Heart left ventricle (tissue), 16 donors: ENCODE data around the gene GHR. TPM values are rescaled to one million over a fixed set of nuclear protein-coding genes. Genes with fewer than 3 reads are reported as not detected.

ENCODE experiments used
- ATAC-seq, 4 donors: fragments of 200-7000 bp; cut with Tn5 transposase; one replicate each; pipeline ENCODE4 v1.9.1; 2020 to 2022; ENCODE audit warnings: moderate library complexity in 4 of 4, mild to moderate bottlenecking in 3 of 4, moderate number of reproducible peaks in 1 of 4
- DNase-seq, 5 donors: peaks; one replicate each; pipeline ENCODE4 v3.0.0-alpha.2; 2020
- H3K27ac ChIP-seq, 12 donors: fragments of 200-600 bp; sonication (generic) in 4 of 12; one replicate each; pipeline versions ENCODE4 v1.5.0 to v1.8.0; 2016 to 2022; ENCODE audit warnings: mild to moderate bottlenecking in 2 of 12
- H3K27me3 ChIP-seq, 9 donors: fragments of 200-600 bp; sonication (generic) in 2 of 9; one replicate each; pipeline versions ENCODE4 v1.5.1 to v1.8.0; 2016 to 2022; ENCODE audit warnings: mild to moderate bottlenecking in 3 of 9
- H3K36me3 ChIP-seq, 9 donors: fragments of 200-600 bp; sonication (generic) in 2 of 9; one replicate each; pipeline versions ENCODE4 v1.5.0 to v1.8.0; 2018 to 2022; ENCODE audit warnings: mild to moderate bottlenecking in 2 of 9
- H3K4me1 ChIP-seq, 12 donors: fragments of 200-600 bp; sonication (generic) in 4 of 12; one replicate each; pipeline versions ENCODE4 v1.5.0 to v1.8.0; 2016 to 2022; ENCODE audit warnings: mild to moderate bottlenecking in 3 of 12
- H3K4me3 ChIP-seq, 12 donors: fragments of 200-600 bp; sonication (generic) in 4 of 12; one replicate each; pipeline versions ENCODE4 v1.5.0 to v1.8.0; 2017 to 2022; ENCODE audit warnings: mild to moderate bottlenecking in 9 of 12, moderate library complexity in 4 of 12
- H3K9me3 ChIP-seq, 12 donors: fragments of 200-600 bp; sonication (generic) in 4 of 12; one replicate each; pipeline versions ENCODE4 v1.5.0 to v1.8.0; 2016 to 2022; ENCODE audit warnings: mild to moderate bottlenecking in 1 of 12
- CTCF ChIP-seq, 12 donors: fragments of 200-600 bp; sonication (generic) in 4 of 12; IDR thresholded peaks; one replicate each; pipeline versions ENCODE4 v1.5.0 to v1.8.0; 2018 to 2022; ENCODE audit warnings: antibody characterized with exemption in 12 of 12, mild to moderate bottlenecking in 5 of 12
- POLR2A ChIP-seq, 2 donors: fragments of 450-650 bp; IDR thresholded peaks; one replicate each; pipeline ENCODE4 v1.6.1; 2017; ENCODE audit warnings: antibody characterized with exemption in 2 of 2, mild to moderate bottlenecking in 2 of 2, moderate library complexity in 2 of 2
- WGBS, 4 donors: extraction: QIAGEN DNeasy Blood & Tissue Kit in 2 of 4; methylation state at CpG; one replicate each; pipeline versions ENCODE4 v1.1.5 to v1.1.7; 2013 to 2018; 5-methylcytosine and 5-hydroxymethylcytosine counted together
- intact Hi-C, 10 donors: fragments of 100-400 bp; cut with DNase I; formaldehyde crosslinking; loops; one replicate each; pipeline versions ENCODE4 v1.11.1 to v1.14.2; 2022
- polyA plus RNA-seq, 2 donors: library from polyadenylated mRNA; stranded (reverse); fragments of 200-250 nt; gene quantifications; one replicate each; pipeline ENCODE4 v1.2.3, GENCODE V29; 2013
- total RNA-seq, 9 donors: library from RNA; depleted of rRNA in 2 of 9; stranded (reverse); fragments of >200 nt in 2 of 9; fragmentation: NEBNext Ultra II Directional in 3 of 9; extraction: Animal tissue kit (Norgen Biotek cat#: 25700) in 3 of 9; gene quantifications; one replicate each; pipeline versions ENCODE4 v1.1.0 to v1.2.4, GENCODE V29; 2016 to 2023
- donor health status: ischemic (EF 13 %, LVEDD 7.1; RV severe dilation, severe dysfunction).
- donor health status: healthy with polysubstance abuse.
- donor health status: DM: no; HTN: yes; CAD: no.
- donor health status: DM: no; HTN: no; CAD: no.
- donor health status: ischemic (EF 25% LVEDD 6.9; RV normal size, moderate dysfunction).
- donor health status: ischemic (EF 25% LVEDD 5.7; RV mildly dilated, moderate dysfunction).
- donor health status: healthy.
- donor health status: DM: yes; HTN: yes; CAD: no.
- donor health status: ischemic (EF 35%, LVEDD 5.7; RV mildly dilated, moderate dysfunction).
- donor health status: nonischemic (EF 11% LVEDD 7.7; RV severe dilation, severe dysfunction).
- donor health status: DM: yes; HTN: yes; CAD: no.
- donor health status: PGD.
- donor health status: ischemic (EF 29% LVEDD 5.4; RV normal size, mild dysfunction).
- donor health status: nonischemic (EF 23%, LVEDD 6.1; RV moderate dilation, normal function).

The GHR gene
- total and polyA plus RNA-seq, 11 donors: 3.4 to 23.2 (median 11.3) TPM

- TF ChIP-seq POLR2A (IDR thresholded peaks at IDR 0.05) (no peak), CTCF (IDR thresholded peaks at IDR 0.05) (no peak)
- no peak overlapping the region for H3K4me3 ChIP-seq
- no peaks in the 10 kb centered on the region for H3K27me3 ChIP-seq
- intact Hi-C loops: no loop called here
- 85 to 98% (median 96%) methylated on average over 1 of the region's 1 CpG for WGBS, 4 donors
- no peak for ATAC-seq
- no peaks in the 10 kb centered on the region for H3K4me1 ChIP-seq
- no peak overlapping the region for H3K27ac ChIP-seq
- H3K36me3 ChIP-seq: no peaks in the 10 kb centered on the region
- H3K9me3 ChIP-seq: peaks cover 0 to 4% (median 0%) of the 10 kb centered on the region in 12 donors
- no peak for DNase-seq
Measured at GRCh38 chr5:42740920-42741319, 317.7 kb downstream of the GHR start.

GRCh38 chr5:42745426-42745825, 322.2 kb downstream of the GHR start:
- peak in 6 of 12 donors; percentile 12 to 24 (median 18) for TF ChIP-seq CTCF (IDR thresholded peaks at IDR 0.05)
- TF ChIP-seq POLR2A (IDR thresholded peaks at IDR 0.05): no peak
- Histone ChIP-seq H3K4me3 (no peak overlapping the region), H3K4me1 (no peaks in the 10 kb centered on the region), H3K36me3 (no peaks in the 10 kb centered on the region), H3K27ac (no peak overlapping the region), H3K27me3 (no peaks in the 10 kb centered on the region), H3K9me3 (peaks cover 0 to 4% (median 0%) of the 10 kb centered on the region in 12 donors)
- DNase-seq (no peak), ATAC-seq (no peak)
- intact Hi-C loops: loop anchor here in 1 of 10 donors (5.0 kb wide), 1 partner anchor 543 kb away; no protein-coding TSS in a partner anchor
- WGBS, 4 donors: 20 to 29% (median 25%) methylated on average over 4 of the region's 4 CpGs

GRCh38 chr5:42745856-42746255, 322.6 kb downstream of the GHR start:
- no peaks in the 10 kb centered on the region for H3K27me3 ChIP-seq
- intact Hi-C loops: loop anchor here in 1 of 10 donors (5.0 kb wide), 1 partner anchor 544 kb away; no protein-coding TSS in a partner anchor
- no peak for DNase-seq
- no peak overlapping the region for H3K27ac ChIP-seq
- no peak overlapping the region for H3K4me3 ChIP-seq
- WGBS, 4 donors: 94 to 97% (median 97%) methylated on average over 3 of the region's 3 CpGs
- H3K9me3 ChIP-seq: peaks cover 0 to 4% (median 0%) of the 10 kb centered on the region in 12 donors
- TF ChIP-seq POLR2A (IDR thresholded peaks at IDR 0.05): no peak
- no peak for TF ChIP-seq CTCF (IDR thresholded peaks at IDR 0.05)
- ATAC-seq: no peak
- H3K4me1 ChIP-seq: no peaks in the 10 kb centered on the region
- H3K36me3 ChIP-seq: no peaks in the 10 kb centered on the region

GRCh38 chr5:42749020-42749419, 325.8 kb downstream of the GHR start:
- intact Hi-C loops: loop anchor here in 1 of 10 donors (5.0 kb wide), 1 partner anchor 547 kb away; no protein-coding TSS in a partner anchor
- Histone ChIP-seq H3K9me3 (no peaks in the 10 kb centered on the region), H3K27me3 (no peaks in the 10 kb centered on the region), H3K4me1 (no peaks in the 10 kb centered on the region), H3K36me3 (no peaks in the 10 kb centered on the region), H3K27ac (no peak overlapping the region), H3K4me3 (no peak overlapping the region)
- no peak for ATAC-seq
- no peak for TF ChIP-seq CTCF (IDR thresholded peaks at IDR 0.05)
- TF ChIP-seq POLR2A (IDR thresholded peaks at IDR 0.05): no peak
- DNase-seq: no peak
